Endothelial cell (in vitro differentiated cells): ENCODE measurements around the gene SGMS1. TPM values are rescaled to one million over a fixed set of nuclear protein-coding genes. Genes with fewer than 3 reads are reported as not detected.
"Not testable (repeated sequence)": the region's sequence is repeated elsewhere in the genome, so short reads cannot be mapped to it uniquely, and the experiment has no call there.

ENCODE experiments used
- DNase-seq: peaks from one replicate; pipeline ENCODE4 v3.0.0; 2021; ENCODE audit warnings: low spot score
- H3K27ac Mint-ChIP-seq: one replicate; pipeline ENCODE4 v1.8.0; 2021; ENCODE audit warnings: mixed read lengths, inconsistent platforms; ENCODE audit not compliant: unreplicated experiment
- H3K27me3 Mint-ChIP-seq: one replicate; pipeline ENCODE4 v1.8.0; 2021; ENCODE audit warnings: mild to moderate bottlenecking, moderate library complexity, mixed read lengths, inconsistent platforms; ENCODE audit not compliant: unreplicated experiment
- H3K36me3 Mint-ChIP-seq: one replicate; pipeline ENCODE4 v1.8.0; 2021; ENCODE audit warnings: mild to moderate bottlenecking, low read depth, mixed read lengths, inconsistent platforms; ENCODE audit not compliant: unreplicated experiment
- H3K4me1 Mint-ChIP-seq: one replicate; pipeline ENCODE4 v1.8.0; 2021; ENCODE audit warnings: mild to moderate bottlenecking, mixed read lengths, inconsistent platforms; ENCODE audit not compliant: unreplicated experiment
- H3K4me3 Mint-ChIP-seq: one replicate; pipeline ENCODE4 v1.8.0; 2021; ENCODE audit warnings: mild to moderate bottlenecking, mixed read lengths, inconsistent platforms; ENCODE audit not compliant: unreplicated experiment
- H3K9me3 Mint-ChIP-seq: one replicate; pipeline ENCODE4 v1.8.0; 2021; ENCODE audit warnings: mixed read lengths, inconsistent platforms; ENCODE audit not compliant: unreplicated experiment
- total RNA-seq: library from RNA; stranded (reverse); fragmentation: NEBNext Ultra II Directional; extraction: Animal tissue kit (Norgen Biotek cat#: 25700); gene quantifications from one replicate; pipeline ENCODE4 v1.2.1, GENCODE V29; 2021; ENCODE audit not compliant: unreplicated experiment
- TF ChIP-seq, protein P1 (sequence below): fragments of 200-600 bp; sonication (generic); IDR thresholded peaks from one replicate; pipeline ENCODE4 v1.5.0; 2021; ENCODE audit warnings: antibody characterized with exemption; ENCODE audit not compliant: unreplicated experiment

Gene SGMS1
- total RNA-seq, 1 donor from 2014 or later = 12.4 TPM

GRCh38 chr10:50452603-50453002, 171.2 kb downstream of the SGMS1 start:
- no peak for DNase-seq
- Mint-ChIP-seq H3K27me3 (no peaks in the 10 kb centered on the region), H3K36me3 (no peaks in the 10 kb centered on the region), H3K9me3 (no peaks in the 10 kb centered on the region), H3K4me1 (no peaks in the 10 kb centered on the region), H3K27ac (no peak overlapping the region), H3K4me3 (no peak overlapping the region)
- TF ChIP-seq, protein P1, sequence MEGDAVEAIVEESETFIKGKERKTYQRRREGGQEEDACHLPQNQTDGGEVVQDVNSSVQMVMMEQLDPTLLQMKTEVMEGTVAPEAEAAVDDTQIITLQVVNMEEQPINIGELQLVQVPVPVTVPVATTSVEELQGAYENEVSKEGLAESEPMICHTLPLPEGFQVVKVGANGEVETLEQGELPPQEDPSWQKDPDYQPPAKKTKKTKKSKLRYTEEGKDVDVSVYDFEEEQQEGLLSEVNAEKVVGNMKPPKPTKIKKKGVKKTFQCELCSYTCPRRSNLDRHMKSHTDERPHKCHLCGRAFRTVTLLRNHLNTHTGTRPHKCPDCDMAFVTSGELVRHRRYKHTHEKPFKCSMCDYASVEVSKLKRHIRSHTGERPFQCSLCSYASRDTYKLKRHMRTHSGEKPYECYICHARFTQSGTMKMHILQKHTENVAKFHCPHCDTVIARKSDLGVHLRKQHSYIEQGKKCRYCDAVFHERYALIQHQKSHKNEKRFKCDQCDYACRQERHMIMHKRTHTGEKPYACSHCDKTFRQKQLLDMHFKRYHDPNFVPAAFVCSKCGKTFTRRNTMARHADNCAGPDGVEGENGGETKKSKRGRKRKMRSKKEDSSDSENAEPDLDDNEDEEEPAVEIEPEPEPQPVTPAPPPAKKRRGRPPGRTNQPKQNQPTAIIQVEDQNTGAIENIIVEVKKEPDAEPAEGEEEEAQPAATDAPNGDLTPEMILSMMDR = no peak

- TF ChIP-seq, protein P1 = no peak
- H3K36me3 Mint-ChIP-seq = peaks cover 5% of the 10 kb centered on the region
- H3K27ac Mint-ChIP-seq = no peak overlapping the region
- DNase-seq = no peak
- H3K27me3 Mint-ChIP-seq = peaks cover 3% of the 10 kb centered on the region
- no peaks in the 10 kb centered on the region for H3K9me3 Mint-ChIP-seq
- H3K4me3 Mint-ChIP-seq = no peak overlapping the region
- H3K4me1 Mint-ChIP-seq = no peaks in the 10 kb centered on the region
These were observed 176.1 kb downstream of the SGMS1 start for GRCh38 chr10:50447691-50448090.

DNA sequence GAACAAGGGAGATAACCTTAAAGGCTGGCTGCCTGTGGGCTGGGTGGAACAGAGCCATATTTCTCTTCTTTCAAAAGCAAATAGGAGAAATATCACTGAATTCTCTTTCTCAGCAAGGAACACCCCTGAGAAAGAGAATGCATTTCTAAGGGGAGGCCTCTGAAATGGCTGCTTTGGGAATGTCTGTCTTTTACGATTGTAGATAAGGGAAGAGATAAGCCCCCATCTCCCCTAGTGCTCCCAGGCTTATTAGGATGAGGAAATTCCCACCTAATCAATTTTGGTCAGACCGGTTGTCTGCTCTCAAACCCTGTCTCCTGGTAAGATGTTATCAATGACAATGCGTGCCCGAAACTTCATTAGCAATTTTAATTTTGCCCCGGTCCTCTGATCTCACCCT, 178.0 kb downstream of the SGMS1 start:
- not testable (repeated sequence) for DNase-seq, H3K9me3 Mint-ChIP-seq, H3K27ac Mint-ChIP-seq, H3K4me3 Mint-ChIP-seq, H3K36me3 Mint-ChIP-seq, H3K4me1 Mint-ChIP-seq, H3K27me3 Mint-ChIP-seq

DNA sequence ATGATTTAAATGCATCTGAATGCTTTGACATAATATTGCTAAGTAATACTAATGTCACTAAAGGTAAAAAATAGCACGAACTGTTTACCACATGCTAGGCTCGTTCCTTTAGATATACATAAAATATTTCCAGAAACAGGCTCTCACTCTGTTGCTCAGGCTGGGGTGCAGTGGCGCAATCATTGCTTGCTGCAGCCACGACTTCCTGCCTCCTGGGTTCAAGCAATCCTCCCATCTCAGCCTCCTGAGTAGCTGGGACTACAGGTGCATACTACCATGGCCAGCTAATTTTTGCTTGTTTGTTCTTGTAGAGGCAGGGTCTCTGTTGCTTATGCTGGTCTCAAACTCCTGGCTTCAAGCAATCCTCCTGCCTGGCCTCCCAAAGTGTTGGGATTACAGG, 183.3 kb downstream of the SGMS1 start:
- TF ChIP-seq, protein P1 = no peak
- Mint-ChIP-seq H3K9me3 (no peaks in the 10 kb centered on the region), H3K36me3 (no peaks in the 10 kb centered on the region), H3K4me1 (no peaks in the 10 kb centered on the region), H3K27me3 (peaks cover 3% of the 10 kb centered on the region), H3K4me3 (no peak overlapping the region), H3K27ac (no peak overlapping the region)
- no peak for DNase-seq

DNA sequence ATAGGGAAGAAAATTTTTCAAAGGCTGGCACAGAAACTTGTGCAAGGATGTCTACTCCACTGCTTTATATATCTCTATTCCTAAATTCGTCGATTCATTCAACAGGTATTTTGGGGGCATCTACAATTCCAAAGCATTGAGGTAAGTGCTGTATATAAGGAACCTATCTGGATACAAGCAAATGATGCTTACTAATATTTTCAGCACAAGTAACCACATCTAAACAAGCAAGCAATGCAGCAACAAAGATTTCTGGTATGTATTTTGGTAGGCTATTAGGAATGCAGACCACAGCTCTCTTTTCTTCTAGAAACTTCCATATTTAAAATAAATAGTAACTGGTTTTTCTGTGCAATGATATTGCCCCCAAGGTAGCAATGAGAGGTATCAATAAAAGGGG, 183.9 kb downstream of the SGMS1 start:
- Mint-ChIP-seq H3K4me3 (no peak overlapping the region), H3K27me3 (peaks cover 3% of the 10 kb centered on the region), H3K9me3 (no peaks in the 10 kb centered on the region), H3K36me3 (no peaks in the 10 kb centered on the region), H3K27ac (no peak overlapping the region), H3K4me1 (no peaks in the 10 kb centered on the region)
- TF ChIP-seq, protein P1 = no peak
- DNase-seq = no peak

DNA sequence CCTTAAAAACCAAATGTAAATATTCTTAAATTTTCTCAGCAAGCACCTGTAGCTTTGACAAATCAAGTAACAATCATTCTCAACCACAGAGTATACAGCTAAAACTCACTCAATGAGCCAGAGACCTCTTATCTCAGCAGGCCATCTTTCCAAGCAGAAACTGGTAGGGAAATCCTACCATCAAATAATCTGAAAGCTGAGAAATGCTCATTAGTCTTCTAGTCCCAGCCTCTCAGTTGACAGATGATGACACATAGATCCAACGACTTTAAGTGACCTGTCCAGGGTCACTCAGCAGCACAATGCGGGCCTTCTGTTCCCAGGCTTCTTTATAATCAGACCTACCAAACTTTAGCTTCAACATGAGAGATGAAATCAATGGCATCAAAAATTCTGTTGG, 184.6 kb downstream of the SGMS1 start:
- TF ChIP-seq, protein P1 = no peak
- Mint-ChIP-seq H3K27ac (no peak overlapping the region), H3K27me3 (peaks cover 2% of the 10 kb centered on the region), H3K9me3 (no peaks in the 10 kb centered on the region), H3K4me3 (no peak overlapping the region), H3K36me3 (no peaks in the 10 kb centered on the region), H3K4me1 (no peaks in the 10 kb centered on the region)
- no peak for DNase-seq
